Measurements from ENCODE around the gene EIF2S2. TPM values are rescaled to one million over a fixed set of nuclear protein-coding genes. Genes with fewer than 3 reads are reported as not detected.

Gene EIF2S2
- total RNA-seq, 1 experiment from 2014 or later: 179 TPM

DNA sequence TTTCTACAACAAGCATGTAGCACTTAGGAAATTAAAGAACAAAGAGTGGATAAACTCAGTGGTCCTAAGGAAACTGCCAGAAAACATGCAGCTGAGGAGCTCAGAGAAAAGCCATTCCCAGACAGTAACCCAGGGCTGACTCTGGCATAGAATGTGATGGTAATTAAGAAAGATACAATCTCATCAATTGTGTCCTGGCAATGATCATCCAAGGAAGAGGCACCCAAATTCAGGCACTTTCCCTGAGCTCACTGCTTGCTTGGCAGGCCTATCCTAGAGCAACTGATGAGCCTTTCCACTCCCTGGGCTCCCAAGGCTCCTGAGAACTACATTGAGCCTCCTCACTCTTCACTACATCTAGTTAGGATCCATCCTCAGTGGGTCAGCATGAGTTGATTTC is 16.2 kb downstream of the EIF2S2 start:
- no peaks in the 10 kb centered on the region for H3K9me3 Mint-ChIP-seq (ENCODE audit: low read depth, unreplicated experiment)
- intact Hi-C loops (cut with micrococcal nuclease; ENCODE audit: unreplicated experiment): no loop called here
- H3K36me3 Mint-ChIP-seq (ENCODE audit: insufficient read depth, unreplicated experiment): peaks cover 99% of the 10 kb centered on the region
- TF ChIP-seq, protein P1, sequence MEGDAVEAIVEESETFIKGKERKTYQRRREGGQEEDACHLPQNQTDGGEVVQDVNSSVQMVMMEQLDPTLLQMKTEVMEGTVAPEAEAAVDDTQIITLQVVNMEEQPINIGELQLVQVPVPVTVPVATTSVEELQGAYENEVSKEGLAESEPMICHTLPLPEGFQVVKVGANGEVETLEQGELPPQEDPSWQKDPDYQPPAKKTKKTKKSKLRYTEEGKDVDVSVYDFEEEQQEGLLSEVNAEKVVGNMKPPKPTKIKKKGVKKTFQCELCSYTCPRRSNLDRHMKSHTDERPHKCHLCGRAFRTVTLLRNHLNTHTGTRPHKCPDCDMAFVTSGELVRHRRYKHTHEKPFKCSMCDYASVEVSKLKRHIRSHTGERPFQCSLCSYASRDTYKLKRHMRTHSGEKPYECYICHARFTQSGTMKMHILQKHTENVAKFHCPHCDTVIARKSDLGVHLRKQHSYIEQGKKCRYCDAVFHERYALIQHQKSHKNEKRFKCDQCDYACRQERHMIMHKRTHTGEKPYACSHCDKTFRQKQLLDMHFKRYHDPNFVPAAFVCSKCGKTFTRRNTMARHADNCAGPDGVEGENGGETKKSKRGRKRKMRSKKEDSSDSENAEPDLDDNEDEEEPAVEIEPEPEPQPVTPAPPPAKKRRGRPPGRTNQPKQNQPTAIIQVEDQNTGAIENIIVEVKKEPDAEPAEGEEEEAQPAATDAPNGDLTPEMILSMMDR (IDR thresholded peaks at IDR 0.05; ENCODE audit: unreplicated experiment): no peak
- no TSS peak for BruUV-seq (replicated peaks)
- CTCF ChIA-PET: interaction anchor here (0.7 kb wide), 1 partner anchor 16 kb away, joined by 4 read pairs; the partner anchor contains the start of gene EIF2S2
- H3K27ac Mint-ChIP-seq (ENCODE audit: unreplicated experiment): no peak overlapping the region
- DNase-seq: no peak
- H3K4me1 Mint-ChIP-seq (ENCODE audit: low read depth, unreplicated experiment): no peaks in the 10 kb centered on the region
- no peak overlapping the region for H3K4me3 Mint-ChIP-seq (ENCODE audit: low read depth, unreplicated experiment)
- no peaks in the 10 kb centered on the region for H3K27me3 Mint-ChIP-seq (ENCODE audit: unreplicated experiment)

DNA sequence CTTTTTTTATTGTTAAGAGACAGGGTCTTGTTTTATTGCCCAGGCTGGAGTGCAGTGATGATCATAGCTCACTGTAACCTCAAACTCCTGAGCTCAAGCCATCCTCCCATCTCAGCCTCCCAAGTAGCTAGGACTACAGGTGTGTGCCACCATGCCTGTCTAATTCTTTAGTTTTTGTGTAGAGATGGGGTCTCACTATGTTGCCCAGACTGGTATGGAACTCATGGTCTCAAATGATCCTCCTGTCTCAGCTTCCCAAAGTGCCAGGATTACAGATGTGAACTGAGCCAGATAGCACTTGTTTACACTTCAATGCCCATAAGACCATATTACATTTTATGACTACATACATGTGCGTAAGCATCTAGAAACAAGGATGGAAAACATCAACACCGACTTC is 18.1 kb downstream of the EIF2S2 start:
- H3K4me1 Mint-ChIP-seq (ENCODE audit: low read depth, unreplicated experiment): no peaks in the 10 kb centered on the region
- CTCF ChIA-PET: no interaction called here
- no peak overlapping the region for H3K27ac Mint-ChIP-seq (ENCODE audit: unreplicated experiment)
- BruUV-seq (replicated peaks): no TSS peak
- H3K27me3 Mint-ChIP-seq (ENCODE audit: unreplicated experiment): no peaks in the 10 kb centered on the region
- intact Hi-C loops (cut with micrococcal nuclease; ENCODE audit: unreplicated experiment): no loop called here
- H3K36me3 Mint-ChIP-seq (ENCODE audit: insufficient read depth, unreplicated experiment): peaks cover 99% of the 10 kb centered on the region
- TF ChIP-seq, protein P1 (IDR thresholded peaks at IDR 0.05; ENCODE audit: unreplicated experiment): no peak
- no peak for DNase-seq
- H3K9me3 Mint-ChIP-seq (ENCODE audit: low read depth, unreplicated experiment): no peaks in the 10 kb centered on the region
- no peak overlapping the region for H3K4me3 Mint-ChIP-seq (ENCODE audit: low read depth, unreplicated experiment)

- intact Hi-C loops (cut with micrococcal nuclease; ENCODE audit: unreplicated experiment): no loop called here
- H3K36me3 Mint-ChIP-seq (ENCODE audit: insufficient read depth, unreplicated experiment): peaks cover 99% of the 10 kb centered on the region
These were observed 20.3 kb downstream of the EIF2S2 start for GRCh38 chr20:34091637-34092200.

DNA sequence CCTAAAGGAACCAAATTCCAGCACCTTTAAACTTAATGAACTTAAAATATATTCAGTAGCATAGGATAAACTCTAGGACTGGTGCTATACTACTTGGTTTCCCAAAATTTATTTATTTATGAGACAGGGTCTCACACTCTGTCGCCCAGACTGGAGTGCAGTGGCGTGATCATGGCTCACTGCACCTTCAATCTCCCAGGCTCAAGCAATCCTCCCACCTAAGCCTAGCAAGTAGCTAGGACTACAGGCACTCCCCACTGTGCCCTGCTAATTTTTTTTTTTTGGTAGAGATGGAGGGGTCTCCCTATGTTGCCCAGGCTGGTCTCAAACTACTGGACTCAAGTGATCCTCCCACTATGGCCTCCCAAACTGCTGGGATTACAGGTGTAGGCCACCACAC is 21.4 kb downstream of the EIF2S2 start:
- H3K27me3 Mint-ChIP-seq (ENCODE audit: unreplicated experiment): no peaks in the 10 kb centered on the region
- CTCF ChIA-PET: no interaction called here
- H3K4me3 Mint-ChIP-seq (ENCODE audit: low read depth, unreplicated experiment): no peak overlapping the region
- H3K27ac Mint-ChIP-seq (ENCODE audit: unreplicated experiment): peak overlapping the region; percentile 22
- BruUV-seq (replicated peaks): no TSS peak
- no peak for DNase-seq
- TF ChIP-seq, protein P1 (IDR thresholded peaks at IDR 0.05; ENCODE audit: unreplicated experiment): no peak
- peaks cover 96% of the 10 kb centered on the region for H3K36me3 Mint-ChIP-seq (ENCODE audit: insufficient read depth, unreplicated experiment)
- intact Hi-C loops (cut with micrococcal nuclease; ENCODE audit: unreplicated experiment): no loop called here
- no peaks in the 10 kb centered on the region for H3K4me1 Mint-ChIP-seq (ENCODE audit: low read depth, unreplicated experiment)
- H3K9me3 Mint-ChIP-seq (ENCODE audit: low read depth, unreplicated experiment): no peaks in the 10 kb centered on the region

More at GRCh38 chr20:34091637-34092200, 20.3 kb downstream of the EIF2S2 start:
- TF ChIP-seq, protein P1 (IDR thresholded peaks at IDR 0.05; ENCODE audit: unreplicated experiment): no peak
- H3K9me3 Mint-ChIP-seq (ENCODE audit: low read depth, unreplicated experiment): no peaks in the 10 kb centered on the region
- H3K27ac Mint-ChIP-seq (ENCODE audit: unreplicated experiment): no peak overlapping the region
- DNase-seq: no peak
- H3K4me3 Mint-ChIP-seq (ENCODE audit: low read depth, unreplicated experiment): no peak overlapping the region
- H3K4me1 Mint-ChIP-seq (ENCODE audit: low read depth, unreplicated experiment): no peaks in the 10 kb centered on the region
- CTCF ChIA-PET: interaction anchor here (0.6 to 2.1 kb wide), 4 partner anchors 21 to 866 kb away, joined by 3 to 9 read pairs (median 4); partner anchors contain the start of gene EIF2S2
- H3K27me3 Mint-ChIP-seq (ENCODE audit: unreplicated experiment): no peaks in the 10 kb centered on the region
- no TSS peak for BruUV-seq (replicated peaks)
